GM18951 (cell line): ENCODE results near the gene SPATA21.

Experiments
- POLR2A ChIP-seq: IDR thresholded peaks from 4 replicates; pipeline ENCODE4 v1.6.1; 2011; ENCODE audit warnings: mild to moderate bottlenecking; ENCODE audit not compliant: insufficient read length, insufficient read depth; ENCODE audit errors: extremely low read depth
- in situ Hi-C: fragments of 300-500 bp; cut with MboI; formaldehyde crosslinking; loops from one replicate; pipeline ENCODE4 v1.12.0; 2022; ENCODE audit warnings: low sequenced_read_pairs, mixed read lengths, inconsistent platforms; ENCODE audit not compliant: unreplicated experiment

The SPATA21 gene

GRCh38 chr1:16375521-16376340 is 61.5 kb downstream of the SPATA21 start:
- in situ Hi-C loops, result no loop called here
- TF ChIP-seq POLR2A, result no peak

GRCh38 chr1:16374266-16374665 is 63.0 kb downstream of the SPATA21 start:
- TF ChIP-seq POLR2A, result no peak
- in situ Hi-C loops, result loop anchor here (25.0 kb wide), 1 partner anchor 287 kb away; no protein-coding TSS in a partner anchor

- no peak for TF ChIP-seq POLR2A
- in situ Hi-C loops, result loop anchor here (25.0 kb wide), 1 partner anchor 285 kb away; no protein-coding TSS in a partner anchor
These were observed 64.5 kb downstream of the SPATA21 start for GRCh38 chr1:16372535-16373285.

GRCh38 chr1:16371725-16372124 is 65.5 kb downstream of the SPATA21 start:
- in situ Hi-C loops, result loop anchor here (25.0 kb wide), 1 partner anchor 284 kb away; no protein-coding TSS in a partner anchor
- TF ChIP-seq POLR2A, result no peak

- in situ Hi-C loops, result loop anchor here (25.0 kb wide), 1 partner anchor 283 kb away; no protein-coding TSS in a partner anchor
These were observed 67.4 kb downstream of the SPATA21 start for GRCh38 chr1:16369821-16370220.

GRCh38 chr1:16367968-16368890 is 69.0 kb downstream of the SPATA21 start:
- no peak for TF ChIP-seq POLR2A
- in situ Hi-C loops, result loop anchor here (25.0 kb wide), 1 partner anchor 281 kb away; no protein-coding TSS in a partner anchor

More at GRCh38 chr1:16369821-16370220, 67.4 kb downstream of the SPATA21 start:
- TF ChIP-seq POLR2A, result no peak

- TF ChIP-seq POLR2A, result peak; percentile 69
These were observed 69.8 kb downstream of the SPATA21 start for GRCh38 chr1:16367258-16367967.

GRCh38 chr1:16366722-16367257 is 70.4 kb downstream of the SPATA21 start, which contains the start of gene SZRD1:
Gene SZRD1, plus strand, starts transcription at chr1:16367242. Its CDS starts 16 bp downstream, at chr1:16367258.
- TF ChIP-seq POLR2A, result no peak
- in situ Hi-C loops, result loop anchor here (25.0 kb wide), 1 partner anchor 279 kb away; no protein-coding TSS in a partner anchor

More at GRCh38 chr1:16367258-16367967, 69.8 kb downstream of the SPATA21 start:
- in situ Hi-C loops, result loop anchor here (25.0 kb wide), 1 partner anchor 280 kb away; no protein-coding TSS in a partner anchor

- in situ Hi-C loops, result loop anchor here (25.0 kb wide), 1 partner anchor 278 kb away; no protein-coding TSS in a partner anchor
These were observed 72.1 kb downstream of the SPATA21 start for GRCh38 chr1:16365146-16365498.

- no peak for TF ChIP-seq POLR2A
- in situ Hi-C loops, result loop anchor here (25.0 kb wide), 1 partner anchor 270 kb away; no protein-coding TSS in a partner anchor
These were observed 80.4 kb downstream of the SPATA21 start for GRCh38 chr1:16356867-16357266.

GRCh38 chr1:16354619-16355018 is 82.6 kb downstream of the SPATA21 start:
- TF ChIP-seq POLR2A, result no peak
- in situ Hi-C loops, result loop anchor here (25.0 kb wide), 1 partner anchor 267 kb away; no protein-coding TSS in a partner anchor
